ENCODE data around the gene GNB3. TPM values are rescaled to one million over a fixed set of nuclear protein-coding genes. Genes with fewer than 3 reads are reported as not detected.
"Not testable (repeated sequence)": the region's sequence is repeated elsewhere in the genome, so short reads cannot be mapped to it uniquely, and the experiment has no call there.

Gene GNB3
- total RNA-seq, 1 experiment from 2014 or later = 14.0 TPM

GRCh38 chr12:6870304-6870703, 29.6 kb downstream of the GNB3 start:
- H3K9me3 Mint-ChIP-seq; H3K27me3 Mint-ChIP-seq (ENCODE audit: low read depth); ATAC-seq; DNase-seq (ENCODE audit: low spot score): not testable (repeated sequence)
- Mint-ChIP-seq H3K4me1 (peaks cover 62% of the 10 kb centered on the region), H3K4me3 (peak overlapping the region; percentile 89), H3K36me3 (peaks cover 43% of the 10 kb centered on the region), H3K27ac (peak overlapping the region; percentile 96)
- ChIA-PET POLR2A (interaction anchor here (2.7 to 3.3 kb wide), 2 partner anchors 55 to 73 kb away, joined by 15 to 33 read pairs; partner anchors contain the start of genes C12orf57 and RNU7-1), CTCF (interaction anchor here (1.1 to 8.5 kb wide), 8 partner anchors 17 to 69 kb away, joined by 3 to 181 read pairs (median 27); partner anchors contain the start of genes CDCA3, ENO2, GPR162 and LRRC23)

- no peaks in the 10 kb centered on the region for H3K27me3 Mint-ChIP-seq (ENCODE audit: low read depth)
- peaks cover 52% of the 10 kb centered on the region for H3K4me1 Mint-ChIP-seq
- H3K4me3 Mint-ChIP-seq = peak overlapping the region; percentile 89
- DNase-seq (ENCODE audit: low spot score) = no peak
- ChIA-PET CTCF (interaction anchor here (0.7 to 8.5 kb wide), 18 partner anchors 11 to 317 kb away, joined by 4 to 181 read pairs (median 18); partner anchors contain the start of genes C12orf57, CDCA3, ENO2 and LRRC23), POLR2A (interaction anchor here (0.7 to 3.3 kb wide), 8 partner anchors 8 to 91 kb away, joined by 3 to 38 read pairs (median 10); partner anchors contain the start of genes C12orf57 and RNU7-1)
- ATAC-seq = no peak
- peak overlapping the region; percentile 96 for H3K27ac Mint-ChIP-seq
- no peaks in the 10 kb centered on the region for H3K9me3 Mint-ChIP-seq
- peaks cover 40% of the 10 kb centered on the region for H3K36me3 Mint-ChIP-seq
- TF ChIP-seq, protein P1, sequence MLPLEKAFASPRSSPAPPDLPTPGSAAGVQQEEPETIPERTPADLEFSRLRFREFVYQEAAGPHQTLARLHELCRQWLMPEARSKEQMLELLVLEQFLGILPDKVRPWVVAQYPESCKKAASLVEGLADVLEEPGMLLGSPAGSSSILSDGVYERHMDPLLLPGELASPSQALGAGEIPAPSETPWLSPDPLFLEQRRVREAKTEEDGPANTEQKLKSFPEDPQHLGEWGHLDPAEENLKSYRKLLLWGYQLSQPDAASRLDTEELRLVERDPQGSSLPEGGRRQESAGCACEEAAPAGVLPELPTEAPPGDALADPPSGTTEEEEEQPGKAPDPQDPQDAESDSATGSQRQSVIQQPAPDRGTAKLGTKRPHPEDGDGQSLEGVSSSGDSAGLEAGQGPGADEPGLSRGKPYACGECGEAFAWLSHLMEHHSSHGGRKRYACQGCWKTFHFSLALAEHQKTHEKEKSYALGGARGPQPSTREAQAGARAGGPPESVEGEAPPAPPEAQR (CRISPR knock-in tag; IDR thresholded peaks at IDR 0.05) = no peak
- TF ChIP-seq JAZF1 (CRISPR knock-in tag; IDR thresholded peaks at IDR 0.05) (no peak), FOXP1 (CRISPR knock-in tag; IDR thresholded peaks at IDR 0.05; ENCODE audit: borderline replicate concordance) (no peak), IRF1 (CRISPR knock-in tag; IDR thresholded peaks at IDR 0.05) (no peak), ZNF263 (CRISPR knock-in tag; IDR thresholded peaks at IDR 0.05; ENCODE audit: low read depth) (no peak), FOXJ3 (CRISPR knock-in tag; IDR thresholded peaks at IDR 0.05; ENCODE audit: borderline replicate concordance) (no peak), NR3C1 (CRISPR knock-in tag; conservative IDR thresholded peaks at IDR 0.05; ENCODE audit: low read depth) (no peak), TEAD1 (CRISPR knock-in tag; IDR thresholded peaks at IDR 0.05) (0 out of 2 replicates have a peak, but pooled peaks have one; percentile 1), ARID4B (CRISPR knock-in tag; IDR thresholded peaks at IDR 0.05; ENCODE audit: borderline replicate concordance) (0 out of 2 replicates have a peak, but pooled peaks have one; percentile 14), USF1 (CRISPR knock-in tag; IDR thresholded peaks at IDR 0.05) (no peak), NFE2L1 (CRISPR knock-in tag; IDR thresholded peaks at IDR 0.05) (0 out of 2 replicates have a peak, but pooled peaks have one; percentile 48), ELF4 (CRISPR knock-in tag; IDR thresholded peaks at IDR 0.05; ENCODE audit: low read depth) (no peak), NFYB (CRISPR knock-in tag; conservative IDR thresholded peaks at IDR 0.05; ENCODE audit: low read depth) (no peak), ZNF416 (CRISPR knock-in tag; IDR thresholded peaks at IDR 0.05) (no peak), TEAD4 (CRISPR knock-in tag; IDR thresholded peaks at IDR 0.05) (no peak), RORB (CRISPR knock-in tag; IDR thresholded peaks at IDR 0.05) (no peak), ZNF423 (CRISPR knock-in tag; IDR thresholded peaks at IDR 0.05) (no peak)
- TF ChIP-seq, protein P2, sequence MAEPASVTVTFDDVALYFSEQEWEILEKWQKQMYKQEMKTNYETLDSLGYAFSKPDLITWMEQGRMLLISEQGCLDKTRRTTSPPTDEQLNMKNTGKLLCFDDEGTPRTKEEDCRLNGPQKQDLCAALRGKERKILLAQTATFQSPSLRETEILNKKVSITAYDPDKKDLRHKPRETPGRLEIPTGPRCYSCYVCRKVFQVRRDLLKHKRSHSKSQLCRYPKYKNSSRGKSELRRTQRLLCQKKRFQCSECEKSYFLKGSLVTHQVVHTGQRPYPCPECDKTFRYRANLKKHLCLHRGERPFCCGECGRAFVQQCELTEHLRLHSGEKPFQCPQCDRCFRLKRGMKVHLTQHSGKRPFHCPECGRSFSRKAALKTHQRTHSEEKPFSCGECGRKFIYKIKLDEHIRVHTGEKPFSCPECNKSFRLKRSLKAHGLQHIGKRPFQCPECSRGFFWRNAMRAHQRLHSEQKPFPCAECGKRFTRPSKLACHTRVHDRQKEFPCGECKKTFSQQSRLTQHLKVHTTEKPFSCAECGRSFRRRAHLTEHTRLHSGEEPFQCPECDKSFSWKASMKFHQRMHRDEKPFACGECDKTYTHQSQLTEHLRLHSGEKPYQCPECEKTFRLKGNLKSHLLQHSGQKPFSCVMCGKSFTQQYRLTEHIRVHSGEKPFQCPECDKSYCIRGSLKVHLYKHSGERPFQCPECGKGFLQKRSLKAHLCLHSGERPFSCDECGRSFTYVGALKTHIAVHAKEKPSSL (CRISPR knock-in tag; conservative IDR thresholded peaks at IDR 0.05) = no peak
- TF ChIP-seq, protein P3, sequence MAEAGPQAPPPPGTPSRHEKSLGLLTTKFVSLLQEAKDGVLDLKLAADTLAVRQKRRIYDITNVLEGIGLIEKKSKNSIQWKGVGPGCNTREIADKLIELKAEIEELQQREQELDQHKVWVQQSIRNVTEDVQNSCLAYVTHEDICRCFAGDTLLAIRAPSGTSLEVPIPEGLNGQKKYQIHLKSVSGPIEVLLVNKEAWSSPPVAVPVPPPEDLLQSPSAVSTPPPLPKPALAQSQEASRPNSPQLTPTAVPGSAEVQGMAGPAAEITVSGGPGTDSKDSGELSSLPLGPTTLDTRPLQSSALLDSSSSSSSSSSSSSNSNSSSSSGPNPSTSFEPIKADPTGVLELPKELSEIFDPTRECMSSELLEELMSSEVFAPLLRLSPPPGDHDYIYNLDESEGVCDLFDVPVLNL (CRISPR knock-in tag; IDR thresholded peaks at IDR 0.05; ENCODE audit: borderline replicate concordance, low read depth) = no peak
- TF ChIP-seq, protein P4, sequence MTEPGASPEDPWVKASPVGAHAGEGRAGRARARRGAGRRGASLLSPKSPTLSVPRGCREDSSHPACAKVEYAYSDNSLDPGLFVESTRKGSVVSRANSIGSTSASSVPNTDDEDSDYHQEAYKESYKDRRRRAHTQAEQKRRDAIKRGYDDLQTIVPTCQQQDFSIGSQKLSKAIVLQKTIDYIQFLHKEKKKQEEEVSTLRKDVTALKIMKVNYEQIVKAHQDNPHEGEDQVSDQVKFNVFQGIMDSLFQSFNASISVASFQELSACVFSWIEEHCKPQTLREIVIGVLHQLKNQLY (CRISPR knock-in tag; IDR thresholded peaks at IDR 0.05) = no peak
Observed at GRCh38 chr12:6871052-6871957, 30.6 kb downstream of the GNB3 start.

Measured in WTC11 (cell line).